Measurements from ENCODE around the gene SMYD3. TPM values are rescaled to one million over a fixed set of nuclear protein-coding genes. Genes with fewer than 3 reads are reported as not detected.

Gene SMYD3
- total and polyA plus RNA-seq, 9 of the 15 experiments (the other 6 are each of a cell fraction or from before 2014, with no cell fraction given): 128 to 440 (median 197) TPM

- no peak for TF ChIP-seq ZNF165 (CRISPR knock-in tag; IDR thresholded peaks at IDR 0.05; ENCODE audit: borderline replicate concordance)
- TF ChIP-seq SREBF1 (IDR thresholded peaks at IDR 0.05; ENCODE audit: borderline replicate concordance, low read depth, low read length): peak; percentile 97
- TF ChIP-seq ZNF717 (CRISPR knock-in tag; IDR thresholded peaks at IDR 0.05): no peak
- TF ChIP-seq ZNF384 (IDR thresholded peaks at IDR 0.05; ENCODE audit: low read depth, low read length): peak; percentile 88
- no peak for TF ChIP-seq DIDO1 (tag; IDR thresholded peaks at IDR 0.05; ENCODE audit: low read depth)
- no peak for TF ChIP-seq U2AF1 (optimal IDR thresholded peaks at IDR 0.05; ENCODE audit: low read depth, low read length)
- TF ChIP-seq MBD1 (CRISPR knock-in tag; IDR thresholded peaks at IDR 0.05): no peak
- peak; percentile 17; the same call in 1 of the 2 replicates for TF ChIP-seq FOXP1 (CRISPR knock-in tag; IDR thresholded peaks at IDR 0.05)
- 0 out of 2 replicates have a peak, but pooled peaks have one; percentile 12 for TF ChIP-seq ETV1 (tag; conservative IDR thresholded peaks at IDR 0.05; ENCODE audit: low read depth)
- peak; percentile 88 for TF ChIP-seq EP400 (IDR thresholded peaks at IDR 0.05)
- no peak; the same call in 1 of the 2 replicates for TF ChIP-seq SMARCC2 (IDR thresholded peaks at IDR 0.05; ENCODE audit: low read depth)
- TF ChIP-seq PBX2 (CRISPR knock-in tag; IDR thresholded peaks at IDR 0.05; ENCODE audit: low read depth): no peak
- no peak for TF ChIP-seq PBX2 (tag; conservative IDR thresholded peaks at IDR 0.05; ENCODE audit: low read depth)
- peak; percentile 54; the same call in 1 of the 2 replicates for TF ChIP-seq PHF8 (IDR thresholded peaks at IDR 0.05; ENCODE audit: borderline replicate concordance, low read length)
- TF ChIP-seq SAFB2 (IDR thresholded peaks at IDR 0.05; ENCODE audit: borderline replicate concordance, low read depth, low read length, severe bottlenecking): no peak
- peak; percentile 71; the same call in 1 of the 2 replicates for TF ChIP-seq CREB3L1 (IDR thresholded peaks at IDR 0.05; ENCODE audit: borderline replicate concordance, low read depth)
- peak; percentile 66; the same call in 1 of the 2 replicates for TF ChIP-seq ARID4B (CRISPR knock-in tag; IDR thresholded peaks at IDR 0.05)
These were observed 518.5 kb downstream of the SMYD3 start (continued) for GRCh38 chr1:245988393-245989078.

Data from K562 (cell line).